SW 1271 (cell line): ENCODE results near the gene CANT1.
A peak's percentile ranks its signal among the peaks of the same experiment; 100 is the strongest.
"Not testable (repeated sequence)": the region's sequence is repeated elsewhere in the genome, so short reads cannot be mapped to it uniquely, and the experiment has no call there.

Experiments used
- DNase-seq, 2 experiments: peaks; one replicate each; lab custom pipeline; 2025; lab: John Stamatoyannopoulos, UW

CANT1 gene

GRCh38 chr17:79043191-79043930 lies 33.8 kb upstream of the CANT1 start:
- no peak for DNase-seq

GRCh38 chr17:79042421-79043190 lies 33.0 kb upstream of the CANT1 start:
- peak in 1 of 2 experiments; percentile 42 for DNase-seq

- no peak for DNase-seq
These were observed 32.3 kb upstream of the CANT1 start for GRCh38 chr17:79041723-79042420.

- no peak for DNase-seq
These were observed 31.5 kb upstream of the CANT1 start for GRCh38 chr17:79041041-79041570.

- no peak for DNase-seq
These were observed 30.3 kb upstream of the CANT1 start for GRCh38 chr17:79039886-79040285.

- no peak for DNase-seq
These were observed 29.6 kb upstream of the CANT1 start for GRCh38 chr17:79039171-79039570.

GRCh38 chr17:79038545-79039135 lies 29.1 kb upstream of the CANT1 start:
- DNase-seq: no peak

GRCh38 chr17:79036596-79036995 lies 27.0 kb upstream of the CANT1 start:
- peak; percentile 55 to 81 for DNase-seq

GRCh38 chr17:79036181-79036580 lies 26.6 kb upstream of the CANT1 start:
- DNase-seq: no peak

- no peak for DNase-seq
These were observed 26.1 kb upstream of the CANT1 start for GRCh38 chr17:79035686-79036085.

GRCh38 chr17:79034931-79035485 lies 25.4 kb upstream of the CANT1 start:
- DNase-seq: no peak

GRCh38 chr17:79033741-79034501 lies 24.4 kb upstream of the CANT1 start:
- no peak for DNase-seq

- DNase-seq: no peak
These were observed 23.6 kb upstream of the CANT1 start for GRCh38 chr17:79033046-79033616.

- no peak for DNase-seq
These were observed 22.7 kb upstream of the CANT1 start for GRCh38 chr17:79031996-79032875.

GRCh38 chr17:79030636-79031035 lies 21.1 kb upstream of the CANT1 start:
- not testable (repeated sequence) for DNase-seq

GRCh38 chr17:79029327-79030009 lies 19.9 kb upstream of the CANT1 start:
- DNase-seq: no peak

GRCh38 chr17:79028496-79029326 lies 19.1 kb upstream of the CANT1 start:
- no peak for DNase-seq

GRCh38 chr17:79027925-79028491 lies 18.4 kb upstream of the CANT1 start:
- no peak for DNase-seq
